ENCODE data around the gene PAM16.

DNA sequence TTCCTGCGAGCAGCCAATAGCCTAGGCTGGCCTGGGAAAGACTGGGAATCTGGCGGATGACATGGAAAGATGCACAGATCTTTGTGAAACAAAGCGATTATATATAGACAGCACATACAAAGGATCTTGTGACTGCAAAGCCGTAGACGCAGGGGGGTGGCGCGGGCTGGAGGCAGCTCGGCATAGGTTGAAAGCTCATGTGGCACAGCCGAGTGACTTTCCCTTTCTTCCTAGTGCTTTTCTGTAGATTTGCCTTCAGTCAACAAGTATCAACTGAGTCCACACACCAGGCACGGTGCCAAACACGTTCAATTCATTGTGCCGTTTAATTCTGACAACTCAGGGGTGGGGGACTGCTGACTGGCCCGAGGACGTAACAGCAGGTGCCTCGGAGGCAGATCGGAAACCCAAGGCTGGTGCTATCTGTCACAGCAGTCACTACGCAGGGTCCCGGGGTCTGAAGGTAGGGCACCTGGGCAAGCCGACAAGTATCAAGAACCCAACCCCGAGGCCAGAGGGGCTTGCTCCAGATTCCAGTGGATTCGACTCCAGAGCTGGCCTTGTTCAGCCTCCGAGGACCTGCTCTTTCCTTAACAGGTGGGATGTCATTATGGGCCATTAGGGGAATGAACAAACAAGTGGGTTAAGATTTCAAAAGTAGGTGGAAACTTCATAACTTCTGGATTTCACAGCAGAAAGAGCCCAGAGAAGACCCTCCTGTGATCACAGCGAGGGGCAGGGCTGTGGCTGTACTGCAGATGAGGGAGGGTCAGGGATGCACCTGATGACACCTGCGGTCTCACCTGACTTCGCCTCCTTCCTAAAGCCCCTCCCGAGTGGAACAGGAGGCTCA is 5.9 kb downstream of the PAM16 start:
- no peak for TF ChIP-seq CTCF (tag by site-specific recombination; IDR thresholded peaks at IDR 0.05)
- TF ChIP-seq YY1 (tag by site-specific recombination; IDR thresholded peaks at IDR 0.05), result no peak
- no peak for TF ChIP-seq PBX3 (CRISPR knock-in tag; IDR thresholded peaks at IDR 0.05)
- no peak for TF ChIP-seq ZBTB8A (tag by site-specific recombination; IDR thresholded peaks at IDR 0.05)
- no peak for TF ChIP-seq ZFP37 (tag by site-specific recombination; IDR thresholded peaks at IDR 0.05)
- no peak for TF ChIP-seq ZNF121 (tag by site-specific recombination; IDR thresholded peaks at IDR 0.05)
- TF ChIP-seq SETDB1 (IDR thresholded peaks at IDR 0.05; ENCODE audit: insufficient read length, low read length), result no peak
- TF ChIP-seq MZF1 (tag by site-specific recombination; IDR thresholded peaks at IDR 0.05; ENCODE audit: borderline replicate concordance), result no peak
